ENCODE data around the gene CAMK2G.

Gene CAMK2G

GRCh38 chr10:73873142-73873837 lies 1.1 kb downstream of the CAMK2G start:
- Histone ChIP-seq H3K27ac (peak overlapping the region; percentile 67 to 93), H3K4me3 (peak overlapping the region; percentile 95)
- TF ChIP-seq, protein P1, sequence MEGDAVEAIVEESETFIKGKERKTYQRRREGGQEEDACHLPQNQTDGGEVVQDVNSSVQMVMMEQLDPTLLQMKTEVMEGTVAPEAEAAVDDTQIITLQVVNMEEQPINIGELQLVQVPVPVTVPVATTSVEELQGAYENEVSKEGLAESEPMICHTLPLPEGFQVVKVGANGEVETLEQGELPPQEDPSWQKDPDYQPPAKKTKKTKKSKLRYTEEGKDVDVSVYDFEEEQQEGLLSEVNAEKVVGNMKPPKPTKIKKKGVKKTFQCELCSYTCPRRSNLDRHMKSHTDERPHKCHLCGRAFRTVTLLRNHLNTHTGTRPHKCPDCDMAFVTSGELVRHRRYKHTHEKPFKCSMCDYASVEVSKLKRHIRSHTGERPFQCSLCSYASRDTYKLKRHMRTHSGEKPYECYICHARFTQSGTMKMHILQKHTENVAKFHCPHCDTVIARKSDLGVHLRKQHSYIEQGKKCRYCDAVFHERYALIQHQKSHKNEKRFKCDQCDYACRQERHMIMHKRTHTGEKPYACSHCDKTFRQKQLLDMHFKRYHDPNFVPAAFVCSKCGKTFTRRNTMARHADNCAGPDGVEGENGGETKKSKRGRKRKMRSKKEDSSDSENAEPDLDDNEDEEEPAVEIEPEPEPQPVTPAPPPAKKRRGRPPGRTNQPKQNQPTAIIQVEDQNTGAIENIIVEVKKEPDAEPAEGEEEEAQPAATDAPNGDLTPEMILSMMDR (IDR thresholded peaks at IDR 0.05) = no peak
- DNase-seq (ENCODE audit: low spot score) = no peak

- peak overlapping the region; percentile 67 to 93 for H3K27ac ChIP-seq
- peak overlapping the region; percentile 95 for H3K4me3 ChIP-seq
- TF ChIP-seq, protein P1 (IDR thresholded peaks at IDR 0.05) = no peak
Observed at GRCh38 chr10:73872190-73872710, 2.1 kb downstream of the CAMK2G start.

GRCh38 chr10:73871295-73872189 lies 2.8 kb downstream of the CAMK2G start:
- peak overlapping the region; percentile 95 for H3K4me3 ChIP-seq

More at GRCh38 chr10:73872190-73872710, 2.1 kb downstream of the CAMK2G start:
- DNase-seq (ENCODE audit: low spot score) = no peak

GRCh38 chr10:73868655-73869195 lies 5.6 kb downstream of the CAMK2G start:
- H3K27ac ChIP-seq = peak overlapping the region; percentile 60 to 82
- no peak for DNase-seq (ENCODE audit: low spot score)
- TF ChIP-seq, protein P1 (IDR thresholded peaks at IDR 0.05) = no peak
- peak overlapping the region; percentile 27 for H3K4me3 ChIP-seq

More at GRCh38 chr10:73871295-73872189, 2.8 kb downstream of the CAMK2G start:
- no peak for DNase-seq (ENCODE audit: low spot score)
- TF ChIP-seq, protein P1 (IDR thresholded peaks at IDR 0.05) = no peak
- peak overlapping the region; percentile 67 to 93 for H3K27ac ChIP-seq

DNA sequence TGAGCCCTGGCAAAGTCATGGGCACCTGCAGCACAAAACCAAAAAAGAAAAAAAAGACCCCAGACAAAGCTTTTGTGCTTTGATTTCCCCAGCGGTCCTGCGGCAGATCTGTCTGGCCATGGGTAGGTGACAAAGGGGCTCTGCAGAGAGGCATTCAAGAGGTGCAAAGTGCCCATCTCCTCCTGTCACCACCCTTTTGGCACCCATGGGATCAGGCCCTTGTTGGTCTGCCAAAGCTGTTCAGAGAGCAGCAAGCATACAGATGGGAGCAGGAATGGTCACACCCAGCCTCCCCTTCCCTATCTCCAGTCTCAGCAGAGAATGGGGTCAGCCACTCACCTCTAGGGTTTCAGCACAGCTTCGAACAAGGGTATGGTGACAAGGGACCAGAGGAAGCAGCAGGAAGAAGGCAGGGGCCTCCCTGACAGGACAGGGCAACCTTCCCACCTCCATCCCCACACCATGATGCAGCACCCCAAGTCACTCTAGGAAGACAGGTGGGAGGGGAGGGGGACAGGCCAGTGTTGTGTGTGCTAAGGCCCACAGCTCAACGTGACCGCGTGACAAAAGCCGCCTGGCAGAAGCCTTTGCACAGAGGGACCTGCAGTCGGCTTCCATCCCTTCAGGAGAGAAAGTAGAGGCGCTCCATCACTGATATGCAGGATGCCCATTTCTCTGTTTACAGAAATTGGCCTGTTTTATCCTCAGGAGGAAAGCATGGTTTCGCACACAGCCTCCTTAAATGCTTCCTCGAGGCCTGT lies 6.3 kb downstream of the CAMK2G start:
- TF ChIP-seq, protein P1 (IDR thresholded peaks at IDR 0.05) = no peak
- Histone ChIP-seq H3K27ac (peak overlapping the region; percentile 60 to 82), H3K4me3 (peak overlapping the region; percentile 27)
- no peak for DNase-seq (ENCODE audit: low spot score)

GRCh38 chr10:73867126-73867807 lies 7.1 kb downstream of the CAMK2G start:
- TF ChIP-seq, protein P1 (IDR thresholded peaks at IDR 0.05) = no peak
- Histone ChIP-seq H3K4me3 (peak overlapping the region; percentile 54), H3K27ac (peak overlapping the region; percentile 60 to 82)
- DNase-seq (ENCODE audit: low spot score) = no peak

Measured in coronary artery (tissue), 2 donors.